GM23338 (cell line): ENCODE measurements around the gene RNF151. TPM values are rescaled to one million over a fixed set of nuclear protein-coding genes. Genes with fewer than 3 reads are reported as not detected.

Experiments used
- ATAC-seq: fragments of 200-7000 bp; cut with Tn5 transposase; 3 replicates; pipeline ENCODE4 v1.9.1; 2020
- DNase-seq: peaks from one replicate; pipeline ENCODE4 v3.0.0-alpha.2; 2015; ENCODE audit warnings: low spot score
- H2AFZ ChIP-seq: fragments of 200-600 bp; sonication (generic); 2 replicates; pipeline ENCODE4 v1.8.0; 2016; ENCODE audit warnings: antibody characterized with exemption, mild to moderate bottlenecking, moderate library complexity
- H3F3A ChIP-seq: fragments of 200-600 bp; sonication (generic); replicated peaks from 2 replicates; pipeline ENCODE4 v1.8.0; 2017; ENCODE audit warnings: antibody characterized with exemption, mixed run types, low read depth
- H3K27ac ChIP-seq: fragments of 200-600 bp; sonication (generic); 2 replicates; pipeline ENCODE4 v1.6.1; 2016; ENCODE audit warnings: low read depth
- H3K27me3 ChIP-seq: fragments of 200-600 bp; sonication (generic); 2 replicates; pipeline ENCODE4 v1.8.0; 2016; ENCODE audit warnings: mild to moderate bottlenecking, mixed run types, moderate library complexity; ENCODE audit not compliant: insufficient read depth
- H3K36me3 ChIP-seq: fragments of 200-600 bp; sonication (generic); 2 replicates; pipeline ENCODE4 v1.8.0; 2016; ENCODE audit warnings: mild to moderate bottlenecking; ENCODE audit not compliant: insufficient read depth
- H3K4me1 ChIP-seq: fragments of 200-600 bp; sonication (generic); 2 replicates; pipeline ENCODE4 v1.8.0; 2016; ENCODE audit warnings: mild to moderate bottlenecking, moderate library complexity; ENCODE audit not compliant: insufficient read depth
- H3K4me2 ChIP-seq: fragments of 200-600 bp; sonication (generic); 2 replicates; pipeline ENCODE4 v1.7.1; 2017; ENCODE audit warnings: mixed run types
- H3K4me3 ChIP-seq: fragments of 200-600 bp; sonication (generic); 2 replicates; pipeline ENCODE4 v1.6.1; 2016; ENCODE audit warnings: mixed run types
- H3K79me2 ChIP-seq: fragments of 200-600 bp; sonication (generic); replicated peaks from 2 replicates; pipeline ENCODE4 v1.8.0; 2017; ENCODE audit warnings: mild to moderate bottlenecking; ENCODE audit not compliant: insufficient read depth
- H3K9me2 ChIP-seq: fragments of 200-600 bp; sonication (generic); 2 replicates; pipeline ENCODE4 v1.8.0; 2017; ENCODE audit not compliant: insufficient read depth
- H4K20me1 ChIP-seq: fragments of 200-600 bp; sonication (generic); replicated peaks from 2 replicates; pipeline ENCODE4 v1.8.0; 2017; ENCODE audit warnings: mild to moderate bottlenecking; ENCODE audit not compliant: insufficient read depth
- H3K27ac Mint-ChIP-seq: 2 replicates; pipeline ENCODE4 v1.8.0; 2020; ENCODE audit warnings: inconsistent platforms, mild to moderate bottlenecking, moderate library complexity, mixed read lengths
- H3K27me3 Mint-ChIP-seq: 3 replicates; pipeline ENCODE4 v1.8.0; 2022; ENCODE audit warnings: low read depth, mild to moderate bottlenecking, moderate library complexity, mixed read lengths, inconsistent platforms; ENCODE audit not compliant: insufficient read depth, poor library complexity
- H3K36me3 Mint-ChIP-seq: 3 replicates; pipeline ENCODE4 v1.8.0; 2021; ENCODE audit warnings: low read depth, mild to moderate bottlenecking, inconsistent platforms, moderate library complexity, mixed read lengths
- H3K4me1 Mint-ChIP-seq: 3 replicates; pipeline ENCODE4 v1.8.0; 2020; ENCODE audit warnings: mild to moderate bottlenecking, inconsistent platforms, mixed read lengths
- H3K4me3 Mint-ChIP-seq: 3 replicates; pipeline ENCODE4 v1.8.0; 2021; ENCODE audit warnings: moderate library complexity, mild to moderate bottlenecking, inconsistent platforms, mixed read lengths
- H3K9me3 Mint-ChIP-seq: 3 replicates; pipeline ENCODE4 v1.8.0; 2020; ENCODE audit warnings: moderate library complexity, mild to moderate bottlenecking, inconsistent platforms, mixed read lengths
- CREB1 ChIP-seq: fragments of 250-450 bp; sonication (Bioruptor Pico); IDR thresholded peaks from 2 replicates; pipeline ENCODE4 v1.5.0; 2020; ENCODE audit warnings: low read depth, mild to moderate bottlenecking, moderate library complexity
- EZH2 ChIP-seq: fragments of 200-600 bp; sonication (generic); IDR thresholded peaks from one replicate; pipeline ENCODE4 v1.8.0; 2017; ENCODE audit warnings: antibody characterized with exemption, mild to moderate bottlenecking, low read depth; ENCODE audit not compliant: unreplicated experiment
- EZH2phosphoT487 ChIP-seq: fragments of 200-600 bp; sonication (generic); IDR thresholded peaks from one replicate; pipeline ENCODE4 v1.8.1; 2018; ENCODE audit warnings: antibody characterized with exemption; ENCODE audit not compliant: unreplicated experiment
- JUNB ChIP-seq: IDR thresholded peaks from one replicate; pipeline ENCODE4 v1.6.1; 2016; ENCODE audit warnings: antibody characterized with exemption; ENCODE audit not compliant: unreplicated experiment
- NANOG ChIP-seq: IDR thresholded peaks from 2 replicates; pipeline ENCODE4 v1.6.1; 2016; ENCODE audit warnings: antibody characterized with exemption, borderline replicate concordance
- POLR2AphosphoS5 ChIP-seq: IDR thresholded peaks from 2 replicates; pipeline ENCODE4 v1.6.1; 2016; ENCODE audit warnings: antibody characterized with exemption, low read depth
- STAT1 ChIP-seq: IDR thresholded peaks from one replicate; pipeline ENCODE4 v1.6.1; 2016; ENCODE audit warnings: antibody characterized with exemption; ENCODE audit not compliant: unreplicated experiment
- ZNF114 ChIP-seq: fragments of 250-450 bp; sonication (Bioruptor Pico); IDR thresholded peaks from 2 replicates; pipeline ENCODE4 v1.5.0; 2020; ENCODE audit warnings: mild to moderate bottlenecking, moderate library complexity
- ZNF331 ChIP-seq: fragments of 250-450 bp; sonication (Bioruptor Pico); IDR thresholded peaks from 2 replicates; pipeline ENCODE4 v1.5.0; 2020; ENCODE audit warnings: low read depth, mild to moderate bottlenecking, moderate library complexity
- polyA plus RNA-seq: library from polyadenylated mRNA; unstranded; fragments of >200 nt; fragmentation: Nextera tagmentation; extraction: Ambion mirVana; gene quantifications from 2 replicates; pipeline ENCODE4 v1.2.1, GENCODE V29; 2016
- total RNA-seq: library from RNA; depleted of rRNA; stranded (reverse); fragments of >200 nt; shearing (Covaris generic); gene quantifications from 2 replicates; pipeline ENCODE4 v1.2.3, GENCODE V29; 2014
- TF ChIP-seq, protein P1 (sequence below): fragments of 250-450 bp; sonication (Bioruptor Pico); IDR thresholded peaks from 2 replicates; pipeline ENCODE4 v1.5.0; 2020; ENCODE audit warnings: mild to moderate bottlenecking, moderate library complexity
- TF ChIP-seq, protein P2 (sequence below), 2 experiments: fragments of 200-600 bp in 1 of 2; sonication (generic) in 1 of 2; conservative IDR thresholded peaks; 2 replicates each; pipeline versions ENCODE4 v1.5.1 to v1.6.1; 2016 to 2017; ENCODE audit warnings: antibody characterized with exemption in 2 of 2, low read depth in 2 of 2, mild to moderate bottlenecking in 2 of 2, moderate library complexity in 1 of 2
- TF ChIP-seq, protein P3 (sequence below): IDR thresholded peaks from one replicate; pipeline ENCODE4 v1.6.1; 2018; ENCODE audit warnings: antibody characterized with exemption; ENCODE audit not compliant: unreplicated experiment
- TF ChIP-seq, protein P4 (sequence below): IDR thresholded peaks from 2 replicates; pipeline ENCODE4 v1.6.1; 2016; ENCODE audit warnings: antibody characterized with exemption

The RNF151 gene
- total and polyA plus RNA-seq, 2 experiments from 2014 or later: not detected

DNA sequence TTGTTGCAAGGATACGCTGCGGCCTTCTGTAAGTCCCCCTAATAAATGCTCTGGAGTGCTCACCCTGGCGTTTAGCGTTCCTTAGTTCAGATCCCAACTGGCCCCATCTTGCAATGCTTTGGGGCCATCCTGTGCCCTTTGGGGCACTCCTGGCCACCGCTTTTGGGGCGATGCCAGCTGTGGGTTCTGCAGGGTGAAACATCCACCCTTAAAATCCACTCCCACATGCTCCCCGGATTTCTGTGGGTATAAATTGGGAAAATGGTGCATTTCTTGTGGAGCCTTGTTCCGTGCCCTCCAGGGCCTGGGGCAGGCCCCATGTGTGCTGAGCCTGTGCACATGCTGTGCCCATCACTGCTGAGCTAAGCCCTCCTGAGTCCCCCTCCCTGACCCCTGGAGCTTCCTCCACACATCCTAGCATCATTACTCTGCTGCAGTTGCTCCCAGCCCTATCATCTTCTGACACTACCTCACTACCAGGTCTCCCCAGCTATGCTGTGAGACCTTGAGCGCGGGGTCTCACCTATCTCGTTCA, 29.6 kb upstream of the RNF151 start:
- H3K9me3 Mint-ChIP-seq: no peaks in the 10 kb centered on the region
- Histone ChIP-seq H3K27ac (no peak overlapping the region), H3F3A (0 out of 2 replicates have a peak, but pooled peaks cover 8% of the 10 kb centered on the region), H4K20me1 (no peaks in the 10 kb centered on the region; the same call in 1 of the 2 replicates), H3K4me1 (peaks cover 5% of the 10 kb centered on the region; the same call in 1 of the 2 replicates), H3K79me2 (no peaks in the 10 kb centered on the region), H2AFZ (no peak overlapping the region), H3K36me3 (no peaks in the 10 kb centered on the region), H3K9me2 (no peaks in the 10 kb centered on the region), H3K27me3 (no peaks in the 10 kb centered on the region), H3K4me3 (no peak overlapping the region), H3K4me2 (no peak overlapping the region)
- no peak overlapping the region; the same call in 1 of the 2 replicates for H3K27ac Mint-ChIP-seq
- H3K4me1 Mint-ChIP-seq: peaks cover 15% of the 10 kb centered on the region
- no peak overlapping the region for H3K4me3 Mint-ChIP-seq
- TF ChIP-seq NANOG (no peak), EZH2 (no peak), POLR2AphosphoS5 (no peak), ZNF331 (CRISPR knock-in tag) (no peak), JUNB (no peak), CREB1 (no peak), ZNF114 (CRISPR knock-in tag) (no peak), STAT1 (no peak), EZH2phosphoT487 (no peak)
- TF ChIP-seq, protein P1, sequence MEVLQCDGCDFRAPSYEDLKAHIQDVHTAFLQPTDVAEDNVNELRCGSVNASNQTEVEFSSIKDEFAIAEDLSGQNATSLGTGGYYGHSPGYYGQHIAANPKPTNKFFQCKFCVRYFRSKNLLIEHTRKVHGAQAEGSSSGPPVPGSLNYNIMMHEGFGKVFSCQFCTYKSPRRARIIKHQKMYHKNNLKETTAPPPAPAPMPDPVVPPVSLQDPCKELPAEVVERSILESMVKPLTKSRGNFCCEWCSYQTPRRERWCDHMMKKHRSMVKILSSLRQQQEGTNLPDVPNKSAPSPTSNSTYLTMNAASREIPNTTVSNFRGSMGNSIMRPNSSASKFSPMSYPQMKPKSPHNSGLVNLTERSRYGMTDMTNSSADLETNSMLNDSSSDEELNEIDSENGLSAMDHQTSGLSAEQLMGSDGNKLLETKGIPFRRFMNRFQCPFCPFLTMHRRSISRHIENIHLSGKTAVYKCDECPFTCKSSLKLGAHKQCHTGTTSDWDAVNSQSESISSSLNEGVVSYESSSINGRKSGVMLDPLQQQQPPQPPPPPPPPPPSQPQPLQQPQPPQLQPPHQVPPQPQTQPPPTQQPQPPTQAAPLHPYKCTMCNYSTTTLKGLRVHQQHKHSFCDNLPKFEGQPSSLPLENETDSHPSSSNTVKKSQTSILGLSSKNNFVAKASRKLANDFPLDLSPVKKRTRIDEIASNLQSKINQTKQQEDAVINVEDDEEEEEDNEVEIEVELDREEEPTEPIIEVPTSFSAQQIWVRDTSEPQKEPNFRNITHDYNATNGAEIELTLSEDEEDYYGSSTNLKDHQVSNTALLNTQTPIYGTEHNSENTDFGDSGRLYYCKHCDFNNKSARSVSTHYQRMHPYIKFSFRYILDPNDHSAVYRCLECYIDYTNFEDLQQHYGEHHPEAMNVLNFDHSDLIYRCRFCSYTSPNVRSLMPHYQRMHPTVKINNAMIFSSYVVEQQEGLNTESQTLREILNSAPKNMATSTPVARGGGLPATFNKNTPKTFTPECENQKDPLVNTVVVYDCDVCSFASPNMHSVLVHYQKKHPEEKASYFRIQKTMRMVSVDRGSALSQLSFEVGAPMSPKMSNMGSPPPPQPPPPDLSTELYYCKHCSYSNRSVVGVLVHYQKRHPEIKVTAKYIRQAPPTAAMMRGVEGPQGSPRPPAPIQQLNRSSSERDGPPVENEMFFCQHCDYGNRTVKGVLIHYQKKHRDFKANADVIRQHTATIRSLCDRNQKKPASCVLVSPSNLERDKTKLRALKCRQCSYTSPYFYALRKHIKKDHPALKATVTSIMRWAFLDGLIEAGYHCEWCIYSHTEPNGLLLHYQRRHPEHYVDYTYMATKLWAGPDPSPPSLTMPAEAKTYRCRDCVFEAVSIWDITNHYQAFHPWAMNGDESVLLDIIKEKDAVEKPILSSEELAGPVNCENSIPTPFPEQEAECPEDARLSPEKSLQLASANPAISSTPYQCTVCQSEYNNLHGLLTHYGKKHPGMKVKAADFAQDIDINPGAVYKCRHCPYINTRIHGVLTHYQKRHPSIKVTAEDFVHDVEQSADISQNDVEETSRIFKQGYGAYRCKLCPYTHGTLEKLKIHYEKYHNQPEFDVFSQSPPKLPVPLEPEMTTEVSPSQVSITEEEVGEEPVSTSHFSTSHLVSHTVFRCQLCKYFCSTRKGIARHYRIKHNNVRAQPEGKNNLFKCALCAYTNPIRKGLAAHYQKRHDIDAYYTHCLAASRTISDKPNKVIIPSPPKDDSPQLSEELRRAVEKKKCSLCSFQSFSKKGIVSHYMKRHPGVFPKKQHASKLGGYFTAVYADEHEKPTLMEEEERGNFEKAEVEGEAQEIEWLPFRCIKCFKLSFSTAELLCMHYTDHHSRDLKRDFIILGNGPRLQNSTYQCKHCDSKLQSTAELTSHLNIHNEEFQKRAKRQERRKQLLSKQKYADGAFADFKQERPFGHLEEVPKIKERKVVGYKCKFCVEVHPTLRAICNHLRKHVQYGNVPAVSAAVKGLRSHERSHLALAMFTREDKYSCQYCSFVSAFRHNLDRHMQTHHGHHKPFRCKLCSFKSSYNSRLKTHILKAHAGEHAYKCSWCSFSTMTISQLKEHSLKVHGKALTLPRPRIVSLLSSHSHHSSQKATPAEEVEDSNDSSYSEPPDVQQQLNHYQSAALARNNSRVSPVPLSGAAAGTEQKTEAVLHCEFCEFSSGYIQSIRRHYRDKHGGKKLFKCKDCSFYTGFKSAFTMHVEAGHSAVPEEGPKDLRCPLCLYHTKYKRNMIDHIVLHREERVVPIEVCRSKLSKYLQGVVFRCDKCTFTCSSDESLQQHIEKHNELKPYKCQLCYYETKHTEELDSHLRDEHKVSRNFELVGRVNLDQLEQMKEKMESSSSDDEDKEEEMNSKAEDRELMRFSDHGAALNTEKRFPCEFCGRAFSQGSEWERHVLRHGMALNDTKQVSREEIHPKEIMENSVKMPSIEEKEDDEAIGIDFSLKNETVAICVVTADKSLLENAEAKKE (CRISPR knock-in tag): no peak
- TF ChIP-seq, protein P2, sequence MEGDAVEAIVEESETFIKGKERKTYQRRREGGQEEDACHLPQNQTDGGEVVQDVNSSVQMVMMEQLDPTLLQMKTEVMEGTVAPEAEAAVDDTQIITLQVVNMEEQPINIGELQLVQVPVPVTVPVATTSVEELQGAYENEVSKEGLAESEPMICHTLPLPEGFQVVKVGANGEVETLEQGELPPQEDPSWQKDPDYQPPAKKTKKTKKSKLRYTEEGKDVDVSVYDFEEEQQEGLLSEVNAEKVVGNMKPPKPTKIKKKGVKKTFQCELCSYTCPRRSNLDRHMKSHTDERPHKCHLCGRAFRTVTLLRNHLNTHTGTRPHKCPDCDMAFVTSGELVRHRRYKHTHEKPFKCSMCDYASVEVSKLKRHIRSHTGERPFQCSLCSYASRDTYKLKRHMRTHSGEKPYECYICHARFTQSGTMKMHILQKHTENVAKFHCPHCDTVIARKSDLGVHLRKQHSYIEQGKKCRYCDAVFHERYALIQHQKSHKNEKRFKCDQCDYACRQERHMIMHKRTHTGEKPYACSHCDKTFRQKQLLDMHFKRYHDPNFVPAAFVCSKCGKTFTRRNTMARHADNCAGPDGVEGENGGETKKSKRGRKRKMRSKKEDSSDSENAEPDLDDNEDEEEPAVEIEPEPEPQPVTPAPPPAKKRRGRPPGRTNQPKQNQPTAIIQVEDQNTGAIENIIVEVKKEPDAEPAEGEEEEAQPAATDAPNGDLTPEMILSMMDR (conservative IDR thresholded peaks at IDR 0.05; ENCODE audit: low read depth in 2 of 2): no peak
- TF ChIP-seq, protein P3, sequence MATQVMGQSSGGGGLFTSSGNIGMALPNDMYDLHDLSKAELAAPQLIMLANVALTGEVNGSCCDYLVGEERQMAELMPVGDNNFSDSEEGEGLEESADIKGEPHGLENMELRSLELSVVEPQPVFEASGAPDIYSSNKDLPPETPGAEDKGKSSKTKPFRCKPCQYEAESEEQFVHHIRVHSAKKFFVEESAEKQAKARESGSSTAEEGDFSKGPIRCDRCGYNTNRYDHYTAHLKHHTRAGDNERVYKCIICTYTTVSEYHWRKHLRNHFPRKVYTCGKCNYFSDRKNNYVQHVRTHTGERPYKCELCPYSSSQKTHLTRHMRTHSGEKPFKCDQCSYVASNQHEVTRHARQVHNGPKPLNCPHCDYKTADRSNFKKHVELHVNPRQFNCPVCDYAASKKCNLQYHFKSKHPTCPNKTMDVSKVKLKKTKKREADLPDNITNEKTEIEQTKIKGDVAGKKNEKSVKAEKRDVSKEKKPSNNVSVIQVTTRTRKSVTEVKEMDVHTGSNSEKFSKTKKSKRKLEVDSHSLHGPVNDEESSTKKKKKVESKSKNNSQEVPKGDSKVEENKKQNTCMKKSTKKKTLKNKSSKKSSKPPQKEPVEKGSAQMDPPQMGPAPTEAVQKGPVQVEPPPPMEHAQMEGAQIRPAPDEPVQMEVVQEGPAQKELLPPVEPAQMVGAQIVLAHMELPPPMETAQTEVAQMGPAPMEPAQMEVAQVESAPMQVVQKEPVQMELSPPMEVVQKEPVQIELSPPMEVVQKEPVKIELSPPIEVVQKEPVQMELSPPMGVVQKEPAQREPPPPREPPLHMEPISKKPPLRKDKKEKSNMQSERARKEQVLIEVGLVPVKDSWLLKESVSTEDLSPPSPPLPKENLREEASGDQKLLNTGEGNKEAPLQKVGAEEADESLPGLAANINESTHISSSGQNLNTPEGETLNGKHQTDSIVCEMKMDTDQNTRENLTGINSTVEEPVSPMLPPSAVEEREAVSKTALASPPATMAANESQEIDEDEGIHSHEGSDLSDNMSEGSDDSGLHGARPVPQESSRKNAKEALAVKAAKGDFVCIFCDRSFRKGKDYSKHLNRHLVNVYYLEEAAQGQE: no peak
- TF ChIP-seq, protein P4, sequence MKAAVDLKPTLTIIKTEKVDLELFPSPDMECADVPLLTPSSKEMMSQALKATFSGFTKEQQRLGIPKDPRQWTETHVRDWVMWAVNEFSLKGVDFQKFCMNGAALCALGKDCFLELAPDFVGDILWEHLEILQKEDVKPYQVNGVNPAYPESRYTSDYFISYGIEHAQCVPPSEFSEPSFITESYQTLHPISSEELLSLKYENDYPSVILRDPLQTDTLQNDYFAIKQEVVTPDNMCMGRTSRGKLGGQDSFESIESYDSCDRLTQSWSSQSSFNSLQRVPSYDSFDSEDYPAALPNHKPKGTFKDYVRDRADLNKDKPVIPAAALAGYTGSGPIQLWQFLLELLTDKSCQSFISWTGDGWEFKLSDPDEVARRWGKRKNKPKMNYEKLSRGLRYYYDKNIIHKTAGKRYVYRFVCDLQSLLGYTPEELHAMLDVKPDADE: no peak
- ATAC-seq: no peak
- peaks cover 16% of the 10 kb centered on the region for H3K36me3 Mint-ChIP-seq
- H3K27me3 Mint-ChIP-seq: peaks cover 6% of the 10 kb centered on the region
- no peak for DNase-seq
